GM12892 (cell line): Measurements from ENCODE around the gene ANXA4. TPM values are rescaled to one million over a fixed set of nuclear protein-coding genes. Genes with fewer than 3 reads are reported as not detected.
A peak's percentile ranks its signal among the peaks of the same experiment; 100 is the strongest.

Experiments
- DNase-seq: peaks from one replicate; pipeline ENCODE4 v3.0.0; 2011; ENCODE audit not compliant: insufficient read length
- FAIRE-seq: peaks from 2 replicates; lab custom pipeline; 2011; peaks lifted over from hg19 to GRCh38; lab: Jason Lieb, UNC
- POLR2A ChIP-seq: IDR thresholded peaks from 2 replicates; pipeline ENCODE4 v1.6.1; 2011; ENCODE audit warnings: low read depth, low read length, control low read depth
- POLR2AphosphoS5 ChIP-seq: IDR thresholded peaks from 2 replicates; pipeline ENCODE4 v1.6.1; 2011; ENCODE audit warnings: low read depth, low read length, control low read depth
- TAF1 ChIP-seq: IDR thresholded peaks from 2 replicates; pipeline ENCODE4 v1.6.1; 2011; ENCODE audit warnings: low read depth, mild to moderate bottlenecking, control low read depth, low read length, borderline replicate concordance
- polyA plus RNA-seq: library from polyadenylated mRNA; unstranded; fragments of >200 nt; gene quantifications from one replicate; pipeline ENCODE4 v1.2.1, GENCODE V29; 2012; ENCODE audit warnings: missing spikeins, inconsistent platforms; ENCODE audit not compliant: missing spikeins

Gene ANXA4
- 82.4 TPM for polyA plus RNA-seq

DNA sequence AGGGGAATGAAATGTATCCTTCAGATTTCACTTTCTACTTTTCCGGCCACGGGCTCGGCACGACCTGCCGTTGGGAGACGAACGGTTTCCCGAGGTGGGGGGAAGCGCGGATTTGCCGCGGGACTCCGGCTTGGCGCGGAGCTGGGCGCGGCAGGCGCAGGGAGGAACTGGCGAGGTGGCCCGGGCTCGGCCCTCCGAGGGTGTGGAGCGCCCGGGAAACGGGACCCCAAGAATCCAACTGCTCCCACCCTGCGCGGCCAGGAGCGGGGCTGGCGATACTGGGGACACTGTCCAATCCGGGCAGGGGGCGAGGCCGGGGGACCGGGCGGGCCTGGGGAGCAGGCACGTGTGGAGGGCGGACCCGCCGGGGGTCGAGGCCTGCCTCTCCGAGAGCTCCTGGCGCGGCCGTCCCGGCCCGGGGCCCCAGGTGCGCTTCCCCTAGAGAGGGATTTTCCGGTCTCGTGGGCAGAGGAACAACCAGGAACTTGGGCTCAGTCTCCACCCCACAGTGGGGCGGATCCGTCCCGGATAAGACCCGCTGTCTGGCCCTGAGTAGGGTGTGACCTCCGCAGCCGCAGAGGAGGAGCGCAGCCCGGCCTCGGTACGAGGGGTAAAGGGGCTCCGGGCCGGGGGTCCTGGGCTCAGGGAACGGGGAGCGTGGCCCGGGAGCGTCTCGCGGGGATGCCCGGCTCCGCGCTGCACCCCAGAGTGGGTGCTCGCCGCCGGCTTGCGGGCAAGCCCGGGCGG, at the start of gene ANXA4:
Gene ANXA4, plus strand, starts transcription at position 560 of the 747 bp plus-strand sequence. CDS start 39,432 bp downstream, outside the sequence.
- TF ChIP-seq POLR2AphosphoS5 = peak; percentile 58; the same call in 1 of the 2 replicates
- no peak for TF ChIP-seq TAF1
- TF ChIP-seq POLR2A = peak; percentile 64
- FAIRE-seq (peak; percentile 63), DNase-seq (peak; percentile 68)

- TF ChIP-seq TAF1 (no peak), POLR2AphosphoS5 (no peak), POLR2A (no peak)
- DNase-seq (no peak), FAIRE-seq (no peak)
Observed at GRCh38 chr2:69692424-69692823, 49.5 kb upstream of the ANXA4 start.

DNA sequence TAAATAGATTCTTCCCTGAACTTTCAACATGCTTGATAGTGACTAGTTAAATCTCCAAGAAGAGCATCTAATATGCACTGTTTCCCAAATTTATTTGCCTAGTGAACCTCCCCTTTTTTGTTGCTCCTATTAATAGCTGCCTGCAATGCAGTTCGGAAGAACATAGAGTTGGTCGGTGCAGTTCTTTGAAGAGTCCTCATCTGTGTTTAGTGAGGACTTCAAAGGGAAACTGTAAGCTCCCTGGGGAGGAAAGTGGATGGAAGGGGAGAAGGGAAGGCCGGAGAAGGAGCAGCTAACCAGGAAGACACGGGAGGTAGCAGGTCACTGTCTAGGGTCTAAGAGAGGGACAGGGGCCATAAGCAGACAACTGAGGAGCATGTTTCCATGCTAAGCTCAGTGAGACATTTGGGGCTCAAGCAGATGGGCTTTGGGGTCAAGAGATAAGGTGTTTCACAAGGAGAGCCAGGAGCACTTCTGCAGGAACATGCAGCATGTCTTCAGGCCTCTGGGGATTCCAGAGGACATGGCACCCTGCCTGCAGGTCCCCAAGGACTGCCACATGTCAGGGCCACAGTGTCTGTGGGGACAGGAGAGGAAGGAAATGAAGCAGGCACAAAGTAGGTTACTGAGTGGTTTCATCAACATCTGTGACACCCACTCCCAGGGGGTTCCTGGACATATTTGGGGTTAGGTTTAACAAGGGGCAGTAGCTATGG, 48.7 kb upstream of the ANXA4 start:
- no peak for TF ChIP-seq TAF1
- no peak for TF ChIP-seq POLR2A
- TF ChIP-seq POLR2AphosphoS5 = no peak
- no peak for FAIRE-seq
- DNase-seq = no peak

GRCh38 chr2:69693775-69694450, 48.0 kb upstream of the ANXA4 start:
- DNase-seq (no peak), FAIRE-seq (no peak)
- TF ChIP-seq POLR2A = no peak
- no peak for TF ChIP-seq TAF1
- TF ChIP-seq POLR2AphosphoS5 = no peak

- no peak for DNase-seq
- TF ChIP-seq TAF1 = no peak
- no peak for TF ChIP-seq POLR2AphosphoS5
- TF ChIP-seq POLR2A = no peak
- FAIRE-seq = no peak
Observed at GRCh38 chr2:69694894-69695849, 46.8 kb upstream of the ANXA4 start.

GRCh38 chr2:69695850-69696216, 46.1 kb upstream of the ANXA4 start:
- DNase-seq (no peak), FAIRE-seq (no peak)
- TF ChIP-seq TAF1 = no peak
- no peak for TF ChIP-seq POLR2A
- no peak for TF ChIP-seq POLR2AphosphoS5

- TF ChIP-seq POLR2A = no peak
- no peak for TF ChIP-seq TAF1
- no peak for TF ChIP-seq POLR2AphosphoS5
- FAIRE-seq (no peak), DNase-seq (no peak)
Observed at GRCh38 chr2:69700381-69700780, 41.6 kb upstream of the ANXA4 start.

DNA sequence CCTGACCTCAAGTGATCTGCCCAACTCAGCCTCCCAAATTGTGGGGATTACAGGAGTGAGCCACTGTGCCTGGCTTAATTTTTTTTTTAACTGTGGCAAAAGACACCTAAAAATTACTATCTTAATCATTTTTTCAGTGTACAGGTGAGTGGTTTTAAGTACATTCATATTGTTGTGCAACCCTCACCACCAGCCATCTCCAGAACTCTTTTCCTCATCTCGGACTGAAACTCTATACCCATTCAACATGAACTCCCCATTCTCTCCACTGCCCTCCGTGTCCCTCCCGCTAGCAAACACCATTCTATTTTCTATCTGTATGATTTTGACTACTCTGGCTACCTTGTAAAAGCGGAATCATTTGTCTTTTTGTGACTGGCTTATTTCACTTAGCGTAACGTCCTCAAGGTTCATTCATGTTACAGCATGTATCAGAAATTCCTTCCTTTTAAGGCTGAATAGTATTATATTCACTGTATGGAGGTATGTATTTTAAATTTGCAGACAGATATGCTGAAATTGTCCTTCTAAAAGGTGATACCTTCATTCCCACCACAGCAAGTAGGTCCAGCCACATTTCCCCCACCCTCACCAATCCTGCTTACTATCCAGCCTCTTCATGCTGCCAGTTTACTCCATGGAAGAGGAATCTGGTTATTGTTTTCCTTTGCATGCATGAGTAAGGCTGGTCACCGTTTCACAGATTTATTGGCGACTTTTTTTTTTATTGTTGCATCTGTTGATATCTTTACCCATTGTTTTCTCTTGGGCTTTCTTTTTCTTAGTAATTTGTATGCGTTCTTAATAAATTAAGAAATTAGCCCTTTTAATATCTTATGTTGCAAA, 40.6 kb upstream of the ANXA4 start:
- DNase-seq (no peak), FAIRE-seq (no peak)
- TF ChIP-seq TAF1 (no peak), POLR2A (no peak), POLR2AphosphoS5 (no peak)

- no peak for FAIRE-seq
- TF ChIP-seq POLR2AphosphoS5 (no peak), POLR2A (no peak), TAF1 (no peak)
- DNase-seq = no peak
Observed at GRCh38 chr2:69703189-69703588, 38.7 kb upstream of the ANXA4 start.

GRCh38 chr2:69704446-69704845, 37.5 kb upstream of the ANXA4 start:
- no peak for TF ChIP-seq POLR2A
- TF ChIP-seq TAF1 = no peak
- TF ChIP-seq POLR2AphosphoS5 = no peak
- no peak for DNase-seq

More at GRCh38 chr2:69704446-69704845, 37.5 kb upstream of the ANXA4 start:
- FAIRE-seq = no peak
